Endothelial cell of umbilical vein (primary cell): ENCODE results near the gene STRBP. TPM values are rescaled to one million over a fixed set of nuclear protein-coding genes. Genes with fewer than 3 reads are reported as not detected.

Source experiments
- BruUV-seq: library from RNA; stranded (reverse); fragments of 400-500 nt; replicated peaks from 2 replicates; lab custom pipeline; 2021; lab: Mats Ljungman, UMichigan
- CTCF ChIA-PET: fragments of 300-600, 350-600 bp; sonication (Branson Sonifier 250); formaldehyde crosslinking; loops from one replicate; lab custom pipeline; 2021; ENCODE audit warnings: antibody characterized with exemption, inconsistent platforms; lab: Charles Lee
- POLR2A ChIA-PET: fragments of 300-600, 350-600 bp; sonication (Branson Sonifier 250); formaldehyde crosslinking; loops from one replicate; lab custom pipeline; 2021; ENCODE audit warnings: antibody characterized with exemption, inconsistent platforms; lab: Charles Lee
- DNase-seq: peaks from one replicate; pipeline ENCODE4 v3.0.0-alpha.2; 2011; ENCODE audit warnings: low read depth, low spot score
- FAIRE-seq: peaks from 2 replicates; lab custom pipeline; 2011; peaks lifted over from hg19 to GRCh38; lab: Jason Lieb, UNC
- H2AFZ ChIP-seq: 2 replicates; pipeline ENCODE4 v1.6.0; 2012; ENCODE audit warnings: low read depth, low read length, control low read depth, inconsistent platforms
- H3K27ac ChIP-seq: 2 replicates; pipeline ENCODE4 v1.5.1; 2011; ENCODE audit warnings: low read depth, mild to moderate bottlenecking, control low read depth, low read length, moderate library complexity; ENCODE audit not compliant: insufficient read depth
- H3K27me3 ChIP-seq, 2 experiments: 2 replicates each; pipeline versions ENCODE4 v1.6.0 to v1.6.1; 2011; ENCODE audit warnings: low read length in 2 of 2, mixed read lengths in 1 of 2; ENCODE audit not compliant: control insufficient read depth in 2 of 2, insufficient read depth in 2 of 2
- H3K36me3 ChIP-seq, 2 experiments: 2 replicates in 1 of 2; 3 replicates in 1 of 2; pipeline ENCODE4 v1.5.1; 2011; ENCODE audit warnings: low read length in 2 of 2, mild to moderate bottlenecking in 1 of 2, moderate library complexity in 1 of 2; ENCODE audit not compliant: control insufficient read depth in 2 of 2, insufficient read depth in 2 of 2; ENCODE audit errors: extremely low read depth in 1 of 2
- H3K4me1 ChIP-seq: 3 replicates; pipeline ENCODE4 v1.5.1; 2011; ENCODE audit warnings: mild to moderate bottlenecking, low read length; ENCODE audit not compliant: control insufficient read depth, insufficient read depth; ENCODE audit errors: extremely low read depth
- H3K4me2 ChIP-seq: 2 replicates; pipeline ENCODE4 v1.6.1; 2011; ENCODE audit warnings: low read length, control low read depth, mixed read lengths; ENCODE audit not compliant: insufficient read depth
- H3K4me3 ChIP-seq, 3 experiments: fragments of 200-600 bp in 1 of 3; sonication (generic), shearing (Covaris generic) in 1 of 3; replicated peaks in 1 of 3; 2 replicates each; pipeline ENCODE4 v1.5.1; 2011 to 2016; ENCODE audit warnings: control low read depth in 3 of 3, low read length in 3 of 3, mild to moderate bottlenecking in 2 of 3, inconsistent platforms in 1 of 3, low read depth in 1 of 3, moderate library complexity in 1 of 3; ENCODE audit not compliant: insufficient read depth in 1 of 3
- H3K79me2 ChIP-seq: 2 replicates; pipeline ENCODE4 v1.6.0; 2012; ENCODE audit warnings: low read length, inconsistent platforms; ENCODE audit not compliant: control insufficient read depth, insufficient read depth
- H3K9ac ChIP-seq: replicated peaks from 2 replicates; pipeline ENCODE3; 2011; ENCODE audit warnings: low read length, control low read depth; ENCODE audit not compliant: insufficient read depth; ENCODE audit errors: extremely low read depth
- H3K9me1 ChIP-seq: replicated peaks from 3 replicates; pipeline ENCODE4 v1.6.0; 2011; ENCODE audit warnings: mild to moderate bottlenecking, low read length; ENCODE audit not compliant: control insufficient read depth, insufficient read depth; ENCODE audit errors: extremely low read depth
- H3K9me3 ChIP-seq: replicated peaks from 2 replicates; pipeline ENCODE4 v1.5.1; 2012; ENCODE audit warnings: low read length, inconsistent platforms; ENCODE audit not compliant: control insufficient read depth, insufficient read depth
- H4K20me1 ChIP-seq: replicated peaks from 2 replicates; pipeline ENCODE3; 2011; ENCODE audit warnings: mild to moderate bottlenecking, low read length; ENCODE audit not compliant: control insufficient read depth, insufficient read depth; ENCODE audit errors: extremely low read depth
- CTCF ChIP-seq, 2 donors: IDR thresholded peaks; 1 replicate in 1 of 2; 2 replicates in 1 of 2; pipeline ENCODE4 v1.5.1; 2011; ENCODE audit warnings: low read length in 2 of 2, mild to moderate bottlenecking in 2 of 2, moderate library complexity in 2 of 2, control low read depth in 1 of 2, inconsistent platforms in 1 of 2, low read depth in 1 of 2; ENCODE audit not compliant: insufficient read depth in 1 of 2; ENCODE audit errors: extremely low read depth in 1 of 2
- EZH2 ChIP-seq: IDR thresholded peaks from 2 replicates; pipeline ENCODE4 v1.6.1; 2012; ENCODE audit warnings: borderline replicate concordance, low read depth, mild to moderate bottlenecking, moderate library complexity, low read length, inconsistent platforms; ENCODE audit not compliant: severe bottlenecking
- FOS ChIP-seq: IDR thresholded peaks from 2 replicates; pipeline ENCODE4 v1.6.1; 2011; ENCODE audit warnings: mild to moderate bottlenecking, low read length, moderate library complexity, borderline replicate concordance; ENCODE audit not compliant: insufficient read depth
- GATA2 ChIP-seq: IDR thresholded peaks from 2 replicates; pipeline ENCODE4 v1.7.0; 2011; ENCODE audit warnings: low read depth, mild to moderate bottlenecking, moderate library complexity, mixed read lengths, low read length; ENCODE audit not compliant: insufficient read length, insufficient read depth
- JUN ChIP-seq: IDR thresholded peaks from 2 replicates; pipeline ENCODE4 v1.6.1; 2011; ENCODE audit warnings: borderline replicate concordance, low read depth; ENCODE audit not compliant: insufficient read length, insufficient read depth
- MAX ChIP-seq: IDR thresholded peaks from 2 replicates; pipeline ENCODE4 v1.6.1; 2011; ENCODE audit not compliant: insufficient read depth, insufficient read length
- MYC ChIP-seq: IDR thresholded peaks from one replicate; pipeline ENCODE4 v1.6.1; 2011; ENCODE audit warnings: mild to moderate bottlenecking, low read depth, low read length
- POLR2A ChIP-seq: IDR thresholded peaks from 2 replicates; pipeline ENCODE4 v1.6.1; 2012; ENCODE audit warnings: low read depth, mild to moderate bottlenecking, control low read depth, low read length
- POLR2AphosphoS5 ChIP-seq: IDR thresholded peaks from 2 replicates; pipeline ENCODE4 v1.6.1; 2012; ENCODE audit warnings: low read depth, mild to moderate bottlenecking, control low read depth, low read length, moderate library complexity; ENCODE audit not compliant: insufficient read depth
- dilution Hi-C: fragments of 300-500 bp; cut with MboI; formaldehyde crosslinking; loops from one replicate; pipeline ENCODE4 v1.15.0; 2019; ENCODE audit warnings: low sequenced_read_pairs; ENCODE audit not compliant: extremely low pct_ligation_motif_present
- intact Hi-C: fragments of 100-400 bp; cut with micrococcal nuclease; formaldehyde crosslinking; loops from one replicate; pipeline ENCODE4 v1.10.0; 2022
- polyA plus RNA-seq, 4 experiments: library from polyadenylated mRNA; depleted of rRNA in 3 of 4; stranded (reverse) in 3 of 4; unstranded in 1 of 4; fragments of >200 nt; gene quantifications; 2 replicates each; pipeline versions ENCODE4 v1.2.1 to v1.2.3, GENCODE V29; 2011 to 2012; ENCODE audit warnings: missing spikeins in 1 of 4
- total RNA-seq: library from RNA; stranded (reverse); gene quantifications from 2 replicates; pipeline ENCODE4 v1.2.3, GENCODE V29; 2021

The STRBP gene
- total and polyA plus RNA-seq, 2 donors (not counting 3 experiments of a cell fraction or from before 2014, with no cell fraction given), result 7.7 to 15.4 TPM

DNA sequence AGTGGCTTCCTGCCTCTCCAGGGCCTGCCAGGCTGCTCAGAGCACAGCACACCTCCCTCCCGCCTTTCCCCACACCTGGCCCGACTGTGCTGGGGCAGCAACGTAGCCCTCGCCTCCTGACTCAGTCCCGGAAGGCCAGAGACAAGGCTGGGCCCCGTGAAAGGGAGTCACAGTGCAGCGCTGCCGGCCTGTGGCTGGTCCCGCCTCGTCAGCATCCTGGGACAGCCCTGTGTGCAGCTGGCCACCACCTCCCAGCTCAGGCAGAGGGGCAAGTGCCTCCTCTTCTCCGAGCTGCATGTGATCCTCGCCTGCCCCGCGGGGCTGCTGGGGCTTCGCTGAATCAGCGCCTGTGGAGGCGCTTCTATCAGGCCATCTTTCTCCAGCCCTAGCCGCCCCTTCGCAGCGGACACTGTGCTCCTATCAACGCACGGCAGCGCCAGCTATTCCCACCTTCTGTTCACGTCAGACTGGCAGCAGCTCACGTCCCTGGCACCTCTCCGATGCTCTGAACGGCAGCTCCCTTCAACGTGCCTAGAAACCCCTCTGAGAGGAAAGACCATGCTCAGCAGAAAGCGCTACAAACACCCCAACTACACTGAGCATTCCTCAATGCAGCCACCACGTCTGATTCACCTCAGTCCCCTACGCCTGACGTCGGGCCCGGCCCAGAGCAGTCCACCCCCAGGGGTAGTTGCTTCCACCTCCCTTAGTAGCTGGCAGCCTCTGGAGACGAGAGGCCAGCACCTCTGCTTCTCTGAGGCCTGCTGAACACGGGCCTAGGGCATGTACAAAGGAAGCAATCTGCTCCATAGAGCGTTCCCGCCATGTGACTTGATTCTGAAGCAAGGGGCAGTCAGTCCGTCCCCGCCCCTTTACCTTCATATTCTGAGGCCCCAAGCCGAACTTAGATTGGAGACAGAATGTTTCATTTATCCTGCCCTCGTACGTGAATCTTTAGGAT is 156.1 kb downstream of the STRBP start:
- intact Hi-C loops (no loop called here), dilution Hi-C loops (no loop called here)
- no peak for DNase-seq
- Histone ChIP-seq H3K27ac (no peak overlapping the region), H3K36me3 (peaks cover 0 to 22% of the 10 kb centered on the region in 2 experiments), H3K9me3 (no peaks in the 10 kb centered on the region), H2AFZ (no peak overlapping the region), H3K27me3 (no peaks in the 10 kb centered on the region), H3K9ac (no peak overlapping the region), H3K9me1 (no peaks in the 10 kb centered on the region), H3K4me1 (no peaks in the 10 kb centered on the region), H3K79me2 (no peaks in the 10 kb centered on the region), H4K20me1 (no peaks in the 10 kb centered on the region), H3K4me2 (no peak overlapping the region), H3K4me3 (no peak overlapping the region)
- CTCF ChIA-PET, result interaction anchor here (1.0 to 2.9 kb wide), 5 partner anchors 9 to 238 kb away, joined by 4 to 14 read pairs (median 6); no protein-coding TSS in a partner anchor
- no peak for FAIRE-seq
- TF ChIP-seq EZH2 (no peak), FOS (no peak), JUN (no peak), MAX (no peak), POLR2A (no peak), GATA2 (no peak), MYC (no peak), POLR2AphosphoS5 (no peak), CTCF (IDR thresholded peaks at IDR 0.05; ENCODE audit: extremely low read depth in 1 of 2, insufficient read depth in 1 of 2, low read depth in 1 of 2, low read length in 2 of 2) (no peak)
- no TSS peak for BruUV-seq
- POLR2A ChIA-PET, result no interaction called here
